Glutamatergic neuron (in vitro differentiated cells): ENCODE results near the gene ADD3. TPM values are rescaled to one million over a fixed set of nuclear protein-coding genes. Genes with fewer than 3 reads are reported as not detected.

Experiments
- DNase-seq: peaks from one replicate; pipeline ENCODE4 v3.0.0; 2022
- H3K27ac Mint-ChIP-seq: one replicate; pipeline ENCODE4 v1.8.0; 2020; ENCODE audit warnings: mild to moderate bottlenecking, mixed read lengths, inconsistent platforms; ENCODE audit not compliant: unreplicated experiment
- H3K27me3 Mint-ChIP-seq: one replicate; pipeline ENCODE4 v1.8.0; 2020; ENCODE audit warnings: mild to moderate bottlenecking, moderate library complexity, mixed read lengths, inconsistent platforms; ENCODE audit not compliant: unreplicated experiment
- H3K36me3 Mint-ChIP-seq: one replicate; pipeline ENCODE4 v1.8.0; 2020; ENCODE audit warnings: mild to moderate bottlenecking, mixed read lengths, inconsistent platforms; ENCODE audit not compliant: unreplicated experiment
- H3K4me1 Mint-ChIP-seq: one replicate; pipeline ENCODE4 v1.8.0; 2020; ENCODE audit warnings: mild to moderate bottlenecking, low read depth, mixed read lengths, inconsistent platforms; ENCODE audit not compliant: unreplicated experiment
- H3K4me3 Mint-ChIP-seq: one replicate; pipeline ENCODE4 v1.8.0; 2020; ENCODE audit warnings: mild to moderate bottlenecking, mixed read lengths, inconsistent platforms; ENCODE audit not compliant: unreplicated experiment
- H3K9me3 Mint-ChIP-seq: one replicate; pipeline ENCODE4 v1.8.0; 2020; ENCODE audit warnings: mild to moderate bottlenecking, moderate library complexity, mixed read lengths, inconsistent platforms; ENCODE audit not compliant: unreplicated experiment
- CTCF ChIP-seq: fragments of 200-600 bp; sonication (generic); IDR thresholded peaks from one replicate; pipeline ENCODE4 v1.5.0; 2021; ENCODE audit not compliant: partially characterized antibody, unreplicated experiment
- total RNA-seq: library from RNA; stranded (reverse); fragmentation: NEBNext Ultra II Directional; extraction: Animal tissue kit (Norgen Biotek cat#: 25700); gene quantifications from one replicate; pipeline ENCODE4 v1.2.1, GENCODE V29; 2021; ENCODE audit not compliant: unreplicated experiment

The ADD3 gene
- total RNA-seq, 1 donor from 2014 or later, result 22.8 TPM

GRCh38 chr10:110137142-110137545, 129.4 kb downstream of the ADD3 start:
- no peaks in the 10 kb centered on the region for H3K9me3 Mint-ChIP-seq
- no peak overlapping the region for H3K27ac Mint-ChIP-seq
- peak; percentile 91 for TF ChIP-seq CTCF
- H3K4me1 Mint-ChIP-seq, result no peaks in the 10 kb centered on the region
- no peaks in the 10 kb centered on the region for H3K27me3 Mint-ChIP-seq
- no peaks in the 10 kb centered on the region for H3K36me3 Mint-ChIP-seq
- no peak overlapping the region for H3K4me3 Mint-ChIP-seq
- DNase-seq, result no peak

GRCh38 chr10:110138197-110138812, 130.5 kb downstream of the ADD3 start:
- Mint-ChIP-seq H3K9me3 (no peaks in the 10 kb centered on the region), H3K36me3 (no peaks in the 10 kb centered on the region), H3K27me3 (no peaks in the 10 kb centered on the region), H3K4me3 (no peak overlapping the region), H3K4me1 (no peaks in the 10 kb centered on the region), H3K27ac (no peak overlapping the region)
- peak; percentile 74 for TF ChIP-seq CTCF
- DNase-seq, result no peak

GRCh38 chr10:110141185-110141584, 133.4 kb downstream of the ADD3 start:
- H3K27ac Mint-ChIP-seq, result no peak overlapping the region
- DNase-seq, result no peak
- no peaks in the 10 kb centered on the region for H3K27me3 Mint-ChIP-seq
- H3K4me1 Mint-ChIP-seq, result no peaks in the 10 kb centered on the region
- no peaks in the 10 kb centered on the region for H3K36me3 Mint-ChIP-seq
- no peak for TF ChIP-seq CTCF
- no peak overlapping the region for H3K4me3 Mint-ChIP-seq
- no peaks in the 10 kb centered on the region for H3K9me3 Mint-ChIP-seq

GRCh38 chr10:110141871-110142635, 134.3 kb downstream of the ADD3 start:
- Mint-ChIP-seq H3K4me1 (no peaks in the 10 kb centered on the region), H3K4me3 (no peak overlapping the region), H3K27ac (no peak overlapping the region), H3K27me3 (no peaks in the 10 kb centered on the region), H3K9me3 (no peaks in the 10 kb centered on the region), H3K36me3 (no peaks in the 10 kb centered on the region)
- DNase-seq, result no peak
- TF ChIP-seq CTCF, result no peak

GRCh38 chr10:110142965-110143364, 135.2 kb downstream of the ADD3 start:
- Mint-ChIP-seq H3K27me3 (no peaks in the 10 kb centered on the region), H3K9me3 (peaks cover 2% of the 10 kb centered on the region), H3K27ac (no peak overlapping the region), H3K4me1 (peaks cover 3% of the 10 kb centered on the region), H3K36me3 (no peaks in the 10 kb centered on the region), H3K4me3 (no peak overlapping the region)
- TF ChIP-seq CTCF, result no peak
- DNase-seq, result no peak
